ENCODE measurements around the gene SLC22A5.

The SLC22A5 gene

GRCh38 chr5:132371603-132371994 lies 2.1 kb downstream of the SLC22A5 start:
- no peak for DNase-seq (ENCODE audit: low read depth)

GRCh38 chr5:132372127-132372526 lies 2.6 kb downstream of the SLC22A5 start:
- H3K4me3 ChIP-seq (ENCODE audit: low read length), result no peak overlapping the region
- no peak for TF ChIP-seq CTCF (conservative IDR thresholded peaks at IDR 0.05; ENCODE audit: low read length)
- DNase-seq (ENCODE audit: low read depth), result no peak

More at GRCh38 chr5:132371603-132371994, 2.1 kb downstream of the SLC22A5 start:
- no peak for TF ChIP-seq CTCF (conservative IDR thresholded peaks at IDR 0.05; ENCODE audit: low read length)
- no peak overlapping the region for H3K4me3 ChIP-seq (ENCODE audit: low read length)

GRCh38 chr5:132372542-132372941 lies 3.0 kb downstream of the SLC22A5 start:
- no peak overlapping the region for H3K4me3 ChIP-seq (ENCODE audit: low read length)
- no peak for DNase-seq (ENCODE audit: low read depth)
- TF ChIP-seq CTCF (conservative IDR thresholded peaks at IDR 0.05; ENCODE audit: low read length), result no peak

- no peak overlapping the region for H3K4me3 ChIP-seq (ENCODE audit: low read length)
- DNase-seq (ENCODE audit: low read depth), result no peak
- no peak for TF ChIP-seq CTCF (conservative IDR thresholded peaks at IDR 0.05; ENCODE audit: low read length)
Measured at GRCh38 chr5:132375957-132376356, 6.4 kb downstream of the SLC22A5 start.

- DNase-seq (ENCODE audit: low read depth), result no peak
- no peak overlapping the region for H3K4me3 ChIP-seq (ENCODE audit: low read length)
- TF ChIP-seq CTCF (conservative IDR thresholded peaks at IDR 0.05; ENCODE audit: low read length), result no peak
Measured at GRCh38 chr5:132376694-132377641, 7.5 kb downstream of the SLC22A5 start.

GRCh38 chr5:132377738-132378137 lies 8.2 kb downstream of the SLC22A5 start:
- no peak for TF ChIP-seq CTCF (conservative IDR thresholded peaks at IDR 0.05; ENCODE audit: low read length)
- DNase-seq (ENCODE audit: low read depth), result no peak
- H3K4me3 ChIP-seq (ENCODE audit: low read length), result no peak overlapping the region

- no peak for TF ChIP-seq CTCF (conservative IDR thresholded peaks at IDR 0.05; ENCODE audit: low read length)
Measured at GRCh38 chr5:132378580-132378979, 9.1 kb downstream of the SLC22A5 start.

More at GRCh38 chr5:132378580-132378979, 9.1 kb downstream of the SLC22A5 start:
- H3K4me3 ChIP-seq (ENCODE audit: low read length), result no peak overlapping the region
- DNase-seq (ENCODE audit: low read depth), result no peak

Data from AG10803 (cell line).